ENCODE measurements around the gene SCN1B.
"Not testable (repeated sequence)": the region's sequence is repeated elsewhere in the genome, so short reads cannot be mapped to it uniquely, and the experiment has no call there.

Gene SCN1B

GRCh38 chr19:35021016-35021415 is 9.3 kb upstream of the SCN1B start:
- DNase-seq: no peak

DNA sequence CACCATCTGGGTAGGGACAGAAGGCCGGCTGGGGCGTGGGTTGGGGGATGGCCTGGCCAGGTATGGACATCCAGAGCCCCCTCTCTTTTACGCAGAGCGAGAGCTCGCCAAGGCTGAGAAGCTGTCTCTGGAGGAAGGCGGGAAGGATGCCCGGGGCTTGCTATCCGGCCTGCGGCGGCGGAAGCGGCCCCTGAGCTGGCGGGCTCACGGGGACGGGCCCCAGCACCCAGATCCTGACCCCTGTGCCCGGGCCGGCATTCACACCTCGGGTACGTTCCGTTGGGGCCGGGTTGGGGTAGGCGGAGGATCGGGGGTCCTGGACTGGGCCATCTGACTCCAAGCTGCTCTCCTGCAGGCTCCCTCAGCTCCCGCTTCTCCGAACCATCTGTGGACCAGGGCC is 8.7 kb upstream of the SCN1B start:
- DNase-seq: no peak

- DNase-seq: no peak
These were observed 7.8 kb upstream of the SCN1B start for GRCh38 chr19:35022460-35022859.

- no peak for DNase-seq
These were observed 6.8 kb upstream of the SCN1B start for GRCh38 chr19:35023428-35023827.

- DNase-seq: no peak
These were observed 6.2 kb upstream of the SCN1B start for GRCh38 chr19:35024095-35024494.

DNA sequence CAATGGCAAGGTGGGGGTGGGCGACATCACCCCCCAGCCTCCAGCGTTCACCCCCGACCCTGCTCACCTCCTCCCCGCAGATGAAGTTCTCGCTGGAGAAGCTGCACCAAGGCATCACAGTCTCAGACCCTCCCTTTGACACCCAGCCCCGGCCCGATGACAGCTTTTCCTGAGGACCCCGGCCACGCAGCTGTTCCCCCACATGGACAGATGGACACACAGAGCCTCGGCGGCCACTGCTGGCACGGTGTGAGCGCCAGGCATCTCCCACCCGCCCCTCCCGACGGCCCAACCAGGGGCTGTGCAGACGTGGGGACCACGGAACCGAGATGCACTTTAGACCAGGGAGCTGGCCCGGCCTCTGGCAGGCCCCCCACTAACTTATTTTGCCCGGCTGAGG is 4.3 kb upstream of the SCN1B start:
- no peak for DNase-seq

GRCh38 chr19:35026418-35026817 is 3.9 kb upstream of the SCN1B start:
- DNase-seq: no peak

DNA sequence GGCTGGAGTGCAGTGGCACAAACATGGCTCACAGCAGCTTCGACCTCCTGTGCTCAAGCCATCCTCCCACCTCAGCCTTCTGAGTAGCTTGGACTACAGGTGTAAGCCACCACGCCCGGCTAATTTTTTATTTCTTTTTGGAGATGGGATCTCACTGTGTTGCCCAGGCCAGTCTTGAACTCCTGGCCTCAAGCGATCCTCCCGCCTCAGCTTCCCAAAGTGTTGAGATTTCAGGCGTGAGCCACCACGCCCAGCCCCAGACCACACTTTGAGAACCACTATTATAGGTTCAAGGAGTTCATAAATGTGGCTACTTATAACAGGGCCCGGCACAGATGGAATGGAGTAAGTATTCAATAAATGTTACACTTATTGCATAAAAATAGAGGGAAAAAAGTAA is 3.3 kb upstream of the SCN1B start:
- no peak for DNase-seq

DNA sequence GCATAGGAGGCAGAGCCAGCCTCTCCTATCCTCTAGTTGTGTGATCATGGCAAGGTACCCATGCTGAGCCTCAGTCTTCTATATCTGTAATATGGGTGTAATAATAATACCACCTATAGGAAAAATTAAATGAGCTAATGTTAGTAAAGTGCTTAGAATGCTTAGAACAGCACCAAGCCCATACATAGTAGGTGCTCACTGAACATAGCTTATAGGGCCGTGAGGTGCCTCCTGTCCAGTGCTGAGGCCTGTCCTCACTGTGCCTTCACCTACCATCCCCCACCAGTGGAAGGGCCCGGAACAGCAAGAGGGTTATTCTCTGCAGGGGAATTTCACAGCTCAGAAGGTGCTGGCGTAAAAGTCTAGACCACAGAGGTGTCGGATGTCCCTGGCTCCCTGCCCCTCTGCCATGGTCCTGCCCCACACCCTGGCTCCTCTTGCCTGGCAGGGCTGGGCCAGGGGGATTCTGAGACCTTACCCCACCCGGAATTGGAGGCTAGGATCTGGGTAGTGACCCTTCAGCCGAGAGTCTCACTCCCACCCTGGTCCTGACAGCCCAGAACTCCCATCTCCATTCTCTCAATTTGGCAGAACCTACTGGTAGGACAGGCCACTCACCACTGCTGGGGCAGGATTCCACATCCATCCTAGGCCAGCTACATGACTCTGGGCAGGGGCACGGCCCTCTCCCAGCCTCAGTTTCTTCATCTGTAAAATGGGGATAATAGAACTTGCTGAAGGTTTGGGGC is 2.2 kb upstream of the SCN1B start:
- no peak for DNase-seq

DNA sequence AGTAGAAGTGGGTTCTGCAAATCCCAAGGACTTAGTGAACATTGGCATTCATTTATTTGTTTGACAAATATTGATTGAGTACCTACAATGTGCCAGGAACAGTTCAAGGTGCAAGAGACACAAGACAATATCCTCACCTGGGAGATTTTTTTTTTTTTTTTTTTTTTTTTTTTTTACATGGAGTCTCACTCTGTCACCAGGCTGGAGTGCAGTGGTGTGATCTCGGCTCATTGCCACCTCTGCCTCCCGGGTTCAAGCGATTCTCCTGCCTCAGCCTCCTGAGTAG is 1.7 kb upstream of the SCN1B start:
- not testable (repeated sequence) for DNase-seq

- DNase-seq: not testable (repeated sequence)
These were observed 964 bp upstream of the SCN1B start for GRCh38 chr19:35029275-35029736.

DNA sequence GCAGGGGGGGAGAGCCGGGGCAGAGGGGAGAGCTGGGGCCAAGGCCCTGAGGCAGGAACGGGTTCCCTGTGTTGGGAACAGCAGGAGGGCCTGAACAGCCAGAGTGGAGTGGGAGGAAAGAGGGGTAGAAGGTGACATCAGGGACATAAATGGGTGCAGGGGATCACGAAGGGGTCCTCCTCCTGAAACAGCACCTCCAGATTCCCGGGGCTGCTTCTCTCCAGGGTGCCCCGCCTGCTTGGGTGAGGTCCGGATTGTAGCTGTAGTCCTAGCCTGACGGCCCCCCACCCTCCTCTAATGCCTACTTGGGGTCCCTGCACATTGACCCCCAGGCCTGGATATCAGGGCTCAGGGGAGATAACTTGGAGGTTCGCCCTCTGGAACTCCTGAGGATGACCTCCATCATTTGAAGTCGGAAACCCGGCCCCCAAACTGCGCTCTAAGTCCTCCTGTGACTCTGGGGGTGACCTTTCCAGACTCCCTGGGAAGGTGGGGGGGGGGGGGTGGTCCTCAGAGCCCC is 473 bp upstream of the SCN1B start:
- no peak for DNase-seq

GRCh38 chr19:35031072-35031881 is 1.0 kb downstream of the SCN1B start:
- no peak for DNase-seq

- no peak for DNase-seq
These were observed 2.1 kb downstream of the SCN1B start for GRCh38 chr19:35032356-35032865.

DNA sequence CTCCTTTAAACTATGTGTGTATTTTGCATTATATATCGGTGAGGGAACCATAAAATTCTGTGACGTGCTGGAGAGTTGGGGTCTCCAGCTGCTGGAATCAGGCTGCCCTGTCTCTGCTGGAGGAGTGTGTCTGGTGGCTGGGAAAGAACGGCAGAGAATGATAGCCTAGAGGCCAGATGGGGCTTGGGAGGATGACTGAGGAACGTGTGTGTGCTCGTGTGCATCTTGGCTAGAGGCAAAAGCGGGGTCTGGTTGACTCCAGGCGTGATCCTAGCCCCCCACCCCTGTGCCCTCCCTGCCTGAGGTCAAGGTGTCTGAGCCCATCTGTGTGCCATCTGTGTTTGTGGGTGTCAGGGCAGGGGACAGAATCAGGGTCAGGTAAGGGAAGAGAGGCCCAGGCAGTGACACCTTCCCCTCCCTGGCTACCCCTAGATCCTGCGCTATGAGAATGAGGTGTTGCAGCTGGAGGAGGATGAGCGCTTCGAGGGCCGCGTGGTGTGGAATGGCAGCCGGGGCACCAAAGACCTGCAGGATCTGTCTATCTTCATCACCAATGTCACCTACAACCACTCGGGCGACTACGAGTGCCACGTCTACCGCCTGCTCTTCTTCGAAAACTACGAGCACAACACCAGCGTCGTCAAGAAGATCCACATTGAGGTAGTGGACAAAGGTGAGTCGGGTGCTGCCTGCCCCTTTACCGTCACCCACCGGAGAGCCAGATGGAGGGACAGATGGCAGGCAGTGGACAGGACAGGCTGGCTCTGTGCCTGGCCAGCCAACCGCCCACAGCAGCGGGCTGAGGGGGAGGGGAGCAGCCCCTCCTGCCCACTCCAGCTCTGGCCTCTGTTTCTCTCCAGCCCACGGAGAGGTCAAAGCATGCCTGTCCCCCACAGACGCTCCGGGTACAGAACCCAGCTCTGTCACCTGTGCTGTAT is 3.1 kb downstream of the SCN1B start:
- no peak for DNase-seq

DNA sequence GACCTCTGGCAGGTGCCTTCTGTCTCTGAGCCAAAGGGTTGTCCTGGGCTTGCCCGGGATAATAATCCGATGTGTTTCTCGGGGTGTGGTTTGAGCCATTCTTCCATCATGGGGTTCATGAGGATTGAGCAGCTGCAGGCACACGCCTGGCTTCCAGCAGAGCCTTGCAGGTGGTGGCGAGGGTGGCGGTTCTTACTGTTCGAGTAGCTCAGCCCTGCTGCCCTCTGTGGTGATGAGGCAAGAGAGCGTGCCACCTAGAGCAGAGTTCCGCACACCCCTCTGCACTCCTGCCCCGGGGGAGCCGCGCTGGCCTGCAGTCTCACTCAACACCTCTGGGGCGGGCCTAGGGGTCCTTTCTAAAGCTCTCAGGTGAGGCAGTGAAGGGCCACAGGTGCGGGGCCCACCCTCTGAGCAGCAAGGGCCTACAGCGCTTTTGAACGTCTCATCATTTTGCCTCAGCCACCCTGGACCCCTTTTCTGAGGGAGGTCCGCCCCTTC is 3.8 kb downstream of the SCN1B start:
- DNase-seq: no peak

DNA sequence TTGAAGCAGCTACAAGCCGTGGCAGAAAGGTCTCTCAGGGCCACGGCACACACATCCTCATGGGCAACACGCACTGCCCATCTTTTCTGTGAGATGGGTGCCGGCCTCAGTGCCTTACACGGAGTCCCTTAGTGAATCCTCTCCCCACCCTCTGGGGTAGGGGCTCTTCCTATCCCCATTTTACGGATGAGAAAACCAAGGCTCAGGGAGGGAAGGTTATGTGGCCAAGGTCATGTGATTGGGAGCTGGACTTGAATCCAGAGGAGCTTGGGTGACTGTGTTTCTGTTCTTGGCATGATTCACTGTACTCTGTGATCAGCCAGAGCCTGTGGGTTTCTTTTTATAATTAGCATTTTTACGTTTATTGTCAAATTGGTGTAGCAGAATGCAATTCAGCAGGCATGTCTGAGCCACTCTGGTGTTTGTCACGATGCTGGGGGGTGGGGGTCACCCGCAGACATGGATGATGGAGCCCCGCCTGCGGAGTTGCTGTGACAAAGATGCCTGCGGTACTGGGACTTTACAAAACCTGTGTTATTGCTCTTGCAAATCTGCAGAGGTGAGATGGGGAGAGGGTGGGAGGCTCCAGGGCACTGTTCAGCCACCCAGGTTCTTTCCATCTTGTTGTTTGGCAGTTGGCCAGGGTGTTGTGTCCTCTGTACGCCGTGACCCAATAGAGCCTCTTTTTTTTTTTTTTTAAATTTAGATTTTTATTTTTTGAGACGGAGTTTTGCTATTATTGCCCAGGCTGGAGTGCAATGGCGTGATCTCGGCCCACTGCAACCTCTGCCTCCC is 4.5 kb downstream of the SCN1B start:
- no peak for DNase-seq

- no peak for DNase-seq
These were observed 7.7 kb downstream of the SCN1B start for GRCh38 chr19:35037716-35038622.

- no peak for DNase-seq
These were observed 8.6 kb downstream of the SCN1B start for GRCh38 chr19:35038623-35039512.
